Measurements from ENCODE around the gene AKAP17A.

The AKAP17A gene

DNA sequence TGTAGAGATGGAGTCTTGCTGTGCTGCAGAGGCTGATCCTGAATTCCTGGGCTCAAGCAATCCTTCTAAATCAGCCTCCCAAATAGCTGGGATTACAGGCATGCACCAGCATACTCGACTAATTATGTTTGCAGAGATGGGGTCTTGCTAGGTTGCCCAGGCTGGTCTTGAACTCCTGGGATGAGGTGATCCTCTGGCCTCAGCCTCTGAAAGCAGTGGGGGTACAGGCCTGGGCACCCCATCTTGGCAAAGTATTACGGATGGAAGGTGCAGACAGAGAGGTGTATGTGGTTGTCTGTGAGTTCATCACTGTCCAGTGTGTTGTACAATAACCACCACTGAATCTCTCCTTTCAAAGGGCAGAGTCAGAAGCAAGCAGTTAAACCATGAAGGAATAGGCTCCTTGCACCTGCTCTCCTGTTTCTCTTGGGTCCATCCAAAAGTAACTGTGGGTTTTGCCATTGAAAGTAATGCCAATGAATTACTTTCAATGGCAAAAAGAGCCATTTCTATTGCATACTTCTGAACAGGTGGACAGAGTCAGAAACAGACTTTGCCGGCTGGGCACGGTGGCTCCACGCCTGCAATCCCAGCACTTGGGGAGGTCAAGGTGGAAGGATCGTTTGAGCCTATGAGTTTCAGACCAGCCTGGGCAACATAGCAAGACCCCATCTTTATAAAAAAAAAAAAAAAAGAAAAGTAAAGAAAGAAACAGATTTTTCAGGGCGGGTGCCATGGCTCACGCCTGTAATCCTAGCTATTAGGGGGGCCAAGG is 7.0 kb upstream of the AKAP17A start:
- no peak for DNase-seq

DNA sequence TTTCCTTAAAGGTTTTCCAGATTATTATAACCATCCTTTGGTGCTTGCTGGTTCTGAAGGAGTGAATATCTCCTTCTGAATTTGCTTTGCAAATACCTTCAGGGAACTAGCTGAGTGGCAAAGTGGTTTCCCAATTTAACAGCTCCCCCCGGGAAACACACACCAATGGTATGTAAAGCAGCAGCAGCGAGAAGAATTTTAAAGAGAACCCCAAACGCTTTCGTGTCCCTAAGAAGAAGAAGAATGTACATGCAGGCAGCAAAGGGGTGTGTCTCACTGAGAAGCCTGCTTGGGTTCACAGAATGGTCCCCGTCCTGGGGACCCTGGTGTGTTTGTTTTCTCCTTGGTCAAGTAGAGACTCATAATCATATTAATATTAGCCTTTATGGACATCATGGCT is 4.2 kb upstream of the AKAP17A start:
- no peak for DNase-seq

DNA sequence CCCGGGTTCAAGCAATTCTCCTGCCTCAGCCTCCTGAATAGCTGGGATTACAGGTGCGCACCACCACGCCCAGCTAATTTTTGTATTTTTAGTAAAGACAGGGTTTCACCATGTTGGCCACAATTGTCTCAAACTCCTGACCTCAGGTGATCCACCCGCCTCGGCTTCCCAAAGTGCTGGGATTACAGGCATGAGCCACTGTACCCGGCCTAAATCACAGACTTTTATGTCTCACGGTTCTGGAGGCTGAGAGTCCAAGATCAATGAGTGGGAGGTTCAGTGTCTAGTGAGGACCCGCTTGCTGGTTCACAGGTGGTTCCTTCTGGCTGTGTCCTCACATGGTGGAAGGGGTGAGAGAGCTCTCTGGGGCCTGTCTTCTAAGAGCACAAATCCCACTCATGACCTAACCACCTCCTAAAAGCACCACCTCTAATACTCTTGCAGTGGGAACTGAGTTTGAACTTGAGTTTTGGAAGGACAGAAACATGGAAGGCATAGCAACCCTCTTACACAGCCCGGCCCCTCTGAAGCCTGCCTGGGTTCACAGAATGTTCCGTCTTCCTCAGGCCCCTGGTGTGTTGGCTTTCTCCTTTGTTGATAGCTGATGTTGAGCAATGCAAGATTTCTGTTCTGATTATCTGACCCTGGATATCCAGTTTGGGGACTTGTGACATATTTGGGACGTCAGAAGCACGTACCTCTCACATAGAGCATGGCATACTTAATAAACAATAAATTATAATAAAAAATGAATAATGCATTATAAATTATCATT is 1.9 kb upstream of the AKAP17A start:
- no peak for DNase-seq

DNA sequence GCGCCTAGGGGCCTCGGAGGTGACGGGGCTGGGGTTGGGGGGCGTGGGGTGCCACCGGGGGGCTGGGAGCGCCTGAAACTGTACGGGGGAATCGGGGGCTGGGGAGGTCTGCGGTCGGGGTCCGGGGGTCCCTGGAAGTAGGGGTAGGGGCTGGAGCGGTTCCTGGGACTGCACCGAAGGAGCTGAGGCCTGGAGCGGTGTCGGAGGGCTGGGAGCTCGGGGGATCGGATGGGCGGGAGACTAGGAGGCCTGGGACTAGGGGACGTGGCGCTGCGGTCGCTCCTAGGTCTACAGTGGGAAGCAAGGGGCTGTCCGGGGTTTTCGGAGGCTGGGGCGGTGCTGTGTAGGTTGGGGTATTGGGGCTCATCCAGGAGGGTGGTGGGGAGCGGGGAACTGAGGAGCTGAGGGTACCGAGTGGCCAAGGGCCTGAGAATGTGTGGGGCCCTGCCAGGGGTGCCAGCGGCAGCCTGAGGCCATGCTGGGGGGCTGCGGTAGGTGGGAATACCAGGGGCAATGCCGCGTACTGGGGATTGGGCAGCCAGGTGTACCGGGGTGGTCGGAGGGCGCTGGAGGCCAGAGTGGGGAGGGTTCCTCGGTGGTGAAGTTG is 562 bp downstream of the AKAP17A start:
- DNase-seq, result no peak

DNA sequence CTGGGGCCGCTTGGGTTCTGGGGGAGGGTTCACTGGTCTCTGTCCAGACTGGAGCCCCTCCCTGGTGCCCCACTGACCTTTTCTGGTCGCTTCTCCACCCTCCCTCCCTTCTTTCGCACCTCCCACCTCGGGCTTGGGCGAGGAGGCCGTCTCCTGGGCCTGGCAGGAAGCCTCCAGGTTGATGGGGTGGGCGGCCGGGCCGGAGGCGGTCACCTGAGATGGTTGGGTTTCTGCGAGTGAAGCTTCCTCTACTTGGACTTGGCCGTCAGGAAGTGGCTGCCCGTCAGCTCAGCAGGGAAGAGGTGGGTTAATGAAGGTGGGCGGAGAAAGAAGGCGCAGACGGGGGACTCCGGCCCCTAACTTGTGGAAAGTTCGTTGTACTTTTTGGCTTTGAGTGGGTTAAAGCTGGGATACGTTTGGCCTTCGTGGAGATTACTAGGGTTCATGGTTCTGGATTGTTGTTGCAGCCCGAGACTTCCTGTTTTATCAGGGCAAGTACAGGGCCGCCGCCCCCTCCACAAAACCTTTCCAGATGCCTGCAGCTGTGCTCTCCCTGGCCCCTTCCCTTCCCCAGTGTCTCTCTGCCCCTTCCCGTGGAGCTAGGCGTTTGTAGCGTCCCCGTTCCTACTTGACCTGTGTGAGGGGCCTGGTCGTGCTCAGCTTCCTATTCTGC is 1.2 kb downstream of the AKAP17A start:
- DNase-seq, result no peak

DNA sequence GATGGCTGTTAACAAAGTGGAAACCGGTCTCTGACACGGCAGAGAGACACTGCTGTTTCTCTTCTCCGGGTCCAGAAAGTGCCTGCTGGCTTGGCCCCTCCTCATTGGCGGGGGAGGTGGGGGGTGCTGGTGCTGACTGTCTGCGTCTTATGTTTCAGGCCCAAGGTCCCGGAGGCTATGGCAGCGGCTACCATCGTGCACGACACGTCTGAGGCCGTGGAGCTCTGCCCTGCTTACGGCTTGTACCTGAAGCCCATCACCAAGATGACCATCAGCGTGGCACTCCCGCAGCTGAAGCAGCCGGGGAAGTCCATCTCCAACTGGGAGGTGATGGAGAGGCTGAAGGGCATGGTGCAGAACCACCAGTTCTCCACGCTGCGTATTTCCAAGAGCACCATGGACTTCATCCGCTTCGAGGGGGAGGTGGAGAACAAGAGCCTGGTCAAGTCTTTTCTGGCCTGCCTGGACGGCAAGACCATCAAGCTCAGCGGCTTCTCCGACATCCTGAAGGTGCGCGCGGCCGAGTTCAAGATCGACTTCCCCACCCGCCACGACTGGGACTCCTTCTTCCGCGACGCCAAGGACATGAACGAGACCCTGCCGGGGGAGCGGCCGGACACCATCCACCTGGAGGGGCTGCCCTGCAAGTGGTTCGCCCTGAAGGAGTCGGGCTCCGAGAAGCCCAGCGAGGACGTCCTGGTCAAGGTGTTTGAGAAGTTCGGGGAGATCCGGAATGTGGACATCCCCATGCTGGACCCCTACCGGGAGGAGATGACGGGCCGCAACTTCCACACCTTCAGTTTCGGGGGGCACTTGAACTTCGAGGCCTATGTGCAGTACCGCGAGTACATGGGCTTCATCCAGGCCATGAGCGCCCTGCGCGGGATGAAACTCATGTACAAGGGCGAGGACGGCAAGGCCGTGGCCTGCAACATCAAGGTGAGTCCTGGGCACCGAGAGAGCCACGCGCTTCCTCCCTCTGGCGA is 2.2 kb downstream of the AKAP17A start:
- no peak for DNase-seq

DNA sequence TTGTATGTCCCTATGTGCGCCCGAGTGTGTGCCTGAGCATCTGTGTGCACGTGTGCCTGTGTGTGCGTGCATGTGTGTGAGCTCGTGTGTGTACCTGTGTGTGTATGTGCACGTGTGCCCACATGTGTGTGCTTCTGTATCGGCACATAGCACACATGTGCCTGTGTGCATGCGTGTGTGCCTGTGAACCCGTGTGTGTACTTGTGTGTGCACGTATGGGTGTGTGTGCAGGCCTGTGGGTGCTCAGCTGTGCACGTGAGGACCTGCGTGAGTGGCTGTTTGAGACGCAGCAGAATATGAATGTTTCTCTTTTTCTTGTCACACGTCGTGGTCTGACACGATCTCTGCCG is 4.3 kb downstream of the AKAP17A start:
- DNase-seq, result no peak

DNA sequence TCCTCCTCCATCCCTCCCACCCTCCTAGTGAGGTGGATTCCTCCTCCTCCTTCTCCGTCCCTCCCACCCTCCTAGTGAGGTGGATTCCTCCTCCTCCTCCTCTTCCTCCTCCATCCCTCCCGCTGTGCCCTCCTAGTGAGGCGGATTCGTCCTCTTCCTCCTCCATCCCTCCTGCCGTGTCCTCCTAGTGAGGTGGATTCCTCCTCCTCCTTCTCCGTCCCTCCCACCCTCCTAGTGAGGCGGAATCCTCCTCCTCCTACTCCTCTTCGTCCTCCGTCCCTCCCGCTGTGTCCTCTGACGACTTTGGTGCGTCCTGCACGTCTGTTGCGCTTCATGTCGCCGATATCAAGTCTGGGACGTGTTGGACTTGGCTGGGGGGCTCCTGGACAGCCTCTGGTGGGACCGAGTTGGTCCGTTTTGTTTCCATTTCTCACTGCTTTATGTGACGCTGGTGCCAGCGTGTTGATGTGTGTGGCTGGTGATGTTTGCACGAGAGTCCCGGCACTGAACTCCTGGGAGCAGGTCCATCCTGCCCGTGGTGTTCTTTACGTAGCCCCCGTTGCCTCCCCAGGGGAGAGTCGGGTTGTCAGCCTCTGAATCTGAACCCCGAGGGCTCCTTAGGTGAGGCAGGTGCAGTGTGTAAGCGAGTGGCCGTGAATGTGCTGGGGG is 5.4 kb downstream of the AKAP17A start:
- no peak for DNase-seq

DNA sequence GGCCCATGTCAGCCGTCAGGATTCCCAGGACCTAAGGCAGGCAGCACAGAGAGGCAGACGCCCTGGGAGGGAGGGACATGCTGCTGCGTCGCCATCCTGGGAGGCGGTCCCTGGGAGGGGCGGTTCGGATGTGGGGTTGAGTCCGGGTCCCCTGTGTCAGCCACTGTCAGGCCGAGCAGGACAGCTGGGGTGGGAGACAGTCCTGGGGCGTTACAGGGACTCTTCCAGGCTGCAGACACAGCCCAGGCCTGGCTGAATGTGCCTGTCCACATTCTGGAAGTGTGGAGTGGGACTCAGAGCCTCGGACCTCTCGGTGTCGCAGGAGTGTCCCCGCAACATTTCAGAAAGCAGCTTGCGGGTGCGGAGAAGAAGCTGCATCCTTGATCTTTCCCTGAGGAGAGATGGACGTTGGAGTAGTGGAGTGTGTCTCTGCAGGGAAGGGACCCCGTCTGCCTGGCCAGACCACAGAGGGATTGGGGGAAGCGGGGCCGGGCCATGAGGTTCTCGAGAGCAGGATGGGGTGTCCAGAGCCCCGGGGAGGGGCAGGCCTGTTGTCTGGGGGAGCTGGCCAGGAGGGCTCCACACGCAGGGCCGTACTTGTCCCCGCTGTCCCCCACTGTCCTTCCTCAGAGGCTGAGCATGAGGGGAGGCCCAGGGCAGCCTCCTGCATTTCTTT is 6.1 kb downstream of the AKAP17A start:
- DNase-seq, result no peak

DNA sequence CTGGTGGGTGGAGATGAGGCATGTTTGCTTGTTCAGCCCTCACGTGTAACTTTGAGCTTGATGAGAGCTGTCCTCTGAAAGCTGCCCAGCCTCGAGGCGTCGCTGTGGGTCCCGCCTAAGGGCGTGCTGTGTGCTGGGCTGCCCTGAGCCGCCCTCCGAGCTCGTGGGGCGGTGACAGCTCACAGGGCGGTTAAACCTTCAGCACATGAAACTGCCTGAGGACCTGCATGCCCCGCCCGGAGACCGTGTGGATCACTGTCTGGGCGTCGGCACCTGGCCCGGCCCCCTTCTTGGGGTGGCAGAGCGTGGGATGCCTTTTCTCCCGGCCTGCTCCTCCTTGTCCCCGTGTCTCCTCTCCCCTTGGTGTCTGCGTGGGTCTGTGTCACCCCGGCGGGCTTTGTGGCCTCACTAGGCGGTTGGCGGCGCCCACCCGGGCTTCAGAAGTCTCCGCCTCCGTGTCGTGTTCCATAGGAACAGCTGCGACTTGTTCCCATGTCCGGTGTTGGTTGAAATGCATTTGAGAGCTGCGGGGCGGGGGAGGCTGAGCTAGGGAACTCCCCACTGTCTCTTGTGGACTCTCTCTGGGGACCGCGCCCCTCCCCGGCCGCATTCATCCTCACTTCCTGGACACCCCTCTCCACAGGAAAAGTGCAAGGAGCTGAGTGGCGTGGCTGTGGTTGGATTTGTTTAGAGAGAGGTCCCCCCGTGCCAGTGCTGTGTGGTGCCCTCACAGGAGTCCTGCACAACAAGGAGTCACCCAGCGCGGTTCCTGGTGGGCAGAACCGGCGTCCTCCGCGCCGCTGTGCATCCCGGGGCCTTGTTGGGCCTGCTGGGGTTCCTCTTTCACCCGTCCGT is 6.8 kb downstream of the AKAP17A start:
- DNase-seq, result no peak

DNA sequence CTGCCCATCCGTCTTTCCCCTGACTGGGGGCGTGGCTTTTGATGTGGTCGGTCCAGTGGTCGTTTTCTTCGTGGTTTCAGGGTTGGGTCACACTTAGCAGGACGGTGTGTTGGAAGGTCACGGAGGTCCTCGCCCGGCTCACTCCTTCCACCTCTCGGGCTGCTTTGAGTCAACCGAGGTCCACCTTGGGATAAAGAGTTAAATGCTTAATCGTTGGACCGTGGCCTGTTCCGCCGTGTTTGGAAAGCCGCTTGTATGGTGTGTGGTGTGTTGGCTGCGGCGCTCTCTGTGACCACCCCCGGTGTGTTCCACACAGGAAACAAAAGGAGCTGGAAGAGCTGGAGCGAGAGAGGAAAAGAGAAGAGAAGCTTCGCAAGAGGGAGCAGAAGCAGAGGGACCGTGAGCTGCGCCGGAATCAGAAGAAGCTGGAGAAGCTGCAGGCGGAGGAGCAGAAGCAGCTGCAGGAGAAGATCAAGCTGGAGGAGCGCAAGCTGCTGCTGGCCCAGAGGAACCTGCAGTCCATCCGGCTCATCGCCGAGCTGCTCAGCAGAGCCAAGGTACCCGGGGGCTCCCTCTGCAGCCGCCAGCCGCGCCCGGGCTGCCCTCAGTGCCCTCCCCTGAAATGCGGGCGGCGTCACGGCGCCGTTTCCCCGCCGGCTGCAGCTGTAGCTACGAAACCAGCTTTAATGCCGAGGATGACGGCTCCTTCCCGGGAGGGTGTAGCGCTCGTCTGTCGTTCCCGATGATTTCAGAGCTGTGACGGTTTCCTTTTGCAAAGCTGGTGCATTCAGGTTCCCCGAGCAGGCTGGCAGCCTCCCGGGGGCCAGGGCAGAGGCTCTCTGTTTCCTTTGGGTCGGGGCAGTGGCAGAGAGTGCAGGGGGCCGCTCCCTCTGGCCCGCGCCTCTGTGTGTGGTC is 7.7 kb downstream of the AKAP17A start:
- DNase-seq, result no peak

DNA sequence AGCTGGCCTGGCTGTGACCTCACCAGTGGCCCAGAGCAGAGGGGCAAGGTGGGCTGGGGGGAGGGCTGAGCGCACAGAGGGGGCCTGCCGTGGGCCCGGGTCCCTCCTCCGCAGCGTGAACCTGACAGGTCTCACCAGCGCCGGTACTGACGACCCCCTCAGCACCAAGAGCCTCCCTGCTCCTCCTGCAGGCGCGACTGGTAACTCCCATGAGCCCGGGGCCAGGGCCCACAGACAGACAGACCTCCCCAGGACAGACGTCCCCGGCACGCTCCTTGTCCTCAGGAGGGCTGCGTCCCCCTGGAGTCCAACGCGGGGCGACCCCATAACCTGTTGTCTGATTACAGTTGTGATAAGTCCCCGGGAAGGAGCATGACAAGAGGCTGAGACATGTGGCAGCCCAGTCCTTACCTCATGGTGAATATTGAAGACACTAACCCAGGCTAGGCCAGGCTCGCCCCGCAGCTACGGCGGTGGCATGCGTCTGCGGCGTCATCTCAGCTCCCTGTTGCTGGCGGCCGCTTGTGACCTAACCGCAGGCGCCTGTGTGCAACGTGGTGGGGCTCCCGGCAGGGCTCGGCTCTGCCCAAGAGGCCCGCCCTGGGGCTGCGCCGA is 8.5 kb downstream of the AKAP17A start:
- no peak for DNase-seq

DNA sequence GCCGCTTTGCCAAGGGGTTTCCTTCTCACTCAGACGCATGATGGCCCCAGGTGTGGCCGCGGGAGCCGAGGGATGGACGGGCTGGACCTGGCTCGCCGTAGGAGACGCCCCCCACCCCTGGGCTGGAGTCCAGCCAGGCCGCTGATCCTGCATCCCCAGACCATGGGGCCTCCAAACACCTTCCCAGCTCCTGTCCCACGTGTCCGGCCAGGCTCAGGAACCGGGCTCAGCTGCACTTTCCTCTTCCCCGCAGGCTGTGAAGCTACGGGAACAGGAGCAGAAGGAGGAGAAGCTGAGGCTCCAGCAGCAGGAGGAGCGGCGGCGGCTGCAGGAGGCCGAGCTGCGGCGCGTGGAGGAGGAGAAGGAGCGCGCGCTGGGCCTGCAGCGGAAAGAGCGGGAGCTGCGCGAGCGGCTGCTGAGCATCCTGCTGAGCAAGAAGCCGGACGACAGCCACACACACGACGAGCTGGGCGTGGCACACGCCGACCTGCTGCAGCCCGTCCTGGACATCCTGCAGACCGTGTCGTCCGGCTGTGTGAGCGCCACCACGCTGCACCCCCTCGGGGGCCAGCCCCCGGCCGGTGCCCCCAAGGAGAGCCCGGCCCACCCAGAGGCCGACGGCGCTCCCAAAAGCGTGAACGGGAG is 9.1 kb downstream of the AKAP17A start:
- no peak for DNase-seq

DNA sequence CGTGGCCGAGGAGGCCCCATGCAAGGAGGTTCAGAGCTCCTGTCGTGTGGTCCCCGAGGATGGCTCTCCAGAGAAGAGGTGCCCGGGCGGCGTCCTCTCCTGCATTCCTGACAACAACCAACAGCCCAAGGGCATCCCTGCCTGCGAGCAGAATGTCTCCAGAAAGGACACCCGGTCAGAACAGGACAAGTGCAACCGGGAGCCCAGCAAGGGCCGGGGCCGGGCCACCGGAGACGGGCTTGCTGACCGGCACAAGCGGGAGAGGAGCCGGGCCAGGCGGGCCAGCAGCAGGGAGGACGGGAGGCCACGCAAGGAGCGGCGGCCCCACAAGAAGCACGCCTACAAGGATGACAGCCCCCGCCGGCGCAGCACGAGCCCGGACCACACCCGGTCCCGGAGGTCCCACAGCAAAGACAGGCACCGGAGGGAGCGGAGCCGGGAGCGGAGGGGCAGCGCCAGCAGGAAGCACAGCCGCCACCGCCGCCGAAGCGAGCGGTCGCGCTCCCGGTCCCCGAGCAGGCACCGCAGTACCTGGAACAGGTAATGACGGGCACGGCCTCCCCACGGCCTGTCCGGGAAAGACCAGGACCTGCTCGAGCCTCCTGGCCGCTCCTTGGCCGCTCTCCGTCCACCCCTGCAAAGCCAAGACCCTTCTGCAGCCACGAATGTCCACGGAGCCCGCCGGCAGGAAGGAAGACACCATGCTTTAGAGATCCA is 9.8 kb downstream of the AKAP17A start:
- no peak for DNase-seq

DNA sequence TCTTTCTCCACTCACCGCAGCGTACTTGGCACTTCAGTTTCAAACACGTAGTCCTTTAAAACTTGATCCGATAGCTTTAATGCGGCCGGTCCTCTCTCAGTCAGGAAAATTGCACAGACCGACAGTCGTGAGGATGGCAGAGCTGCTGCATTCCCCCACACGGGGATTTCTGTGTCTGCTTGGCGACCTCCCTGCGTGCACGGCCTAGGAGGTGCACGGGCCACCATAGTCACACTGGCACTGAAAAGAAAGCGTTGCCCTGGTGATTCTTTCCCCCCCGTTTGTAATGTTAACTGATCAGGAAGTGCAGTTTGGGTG is 10.3 kb downstream of the AKAP17A start:
- no peak for DNase-seq

DNA sequence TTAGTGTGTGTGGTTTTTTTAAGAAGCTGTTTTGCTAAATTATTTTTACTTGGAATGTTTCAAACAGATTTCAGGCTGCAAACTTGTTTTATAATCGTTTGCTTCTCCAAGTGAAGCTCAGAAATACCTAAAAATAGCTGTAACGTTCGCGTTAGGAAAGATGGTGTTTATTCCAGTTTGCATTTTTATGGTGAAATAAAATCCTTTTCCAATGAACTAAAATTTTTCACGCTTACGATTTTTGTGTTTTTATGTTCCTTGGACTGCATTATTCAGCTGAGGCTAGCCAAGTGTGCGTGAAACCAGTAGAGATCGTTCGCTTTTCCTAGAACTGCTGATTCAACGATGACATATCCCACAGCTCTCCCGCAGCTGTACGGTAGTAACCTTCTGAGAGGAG is 10.9 kb downstream of the AKAP17A start:
- no peak for DNase-seq

DNA sequence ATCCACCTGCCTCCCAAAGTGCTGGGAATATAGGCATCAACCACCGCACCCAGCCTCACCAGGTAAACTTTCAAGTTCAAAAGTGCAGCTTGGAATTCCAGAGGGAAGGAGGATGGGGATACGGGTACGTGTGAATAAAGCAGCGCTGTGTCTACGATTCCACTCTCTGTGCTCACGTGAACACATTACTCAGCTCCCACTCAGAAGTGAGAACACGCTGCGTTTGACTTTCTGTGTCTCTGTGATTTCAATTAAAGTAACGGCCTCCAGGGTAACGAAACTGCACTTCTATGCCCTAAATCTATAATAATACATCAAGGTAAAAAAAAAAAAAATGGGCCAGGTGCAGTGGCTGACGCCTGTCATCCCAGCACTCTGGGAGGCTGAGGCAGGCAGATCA is 15.1 kb downstream of the AKAP17A start:
- DNase-seq, result no peak

DNA sequence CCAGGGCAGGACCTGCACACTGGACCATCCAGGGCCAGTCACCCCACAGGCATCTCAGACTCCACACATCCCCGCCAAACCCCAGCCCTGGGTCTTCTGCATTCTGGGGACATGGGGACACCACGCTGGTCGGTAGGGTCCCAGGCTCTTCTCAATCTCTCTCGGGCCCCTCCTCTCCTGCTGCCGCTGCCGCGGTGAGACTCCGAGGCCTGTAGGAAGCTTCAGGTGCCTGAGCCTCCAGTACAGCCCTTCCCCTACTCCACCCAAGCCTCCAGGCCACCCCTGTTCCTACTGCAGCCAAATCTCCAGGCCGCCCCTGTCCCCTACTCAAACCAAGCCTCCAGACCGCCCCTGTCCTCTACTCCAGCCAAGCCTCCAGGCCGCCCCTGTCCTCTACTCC is 17.9 kb downstream of the AKAP17A start:
- no peak for DNase-seq
